IMR-90 (cell line): ENCODE data around the gene PNP. TPM values are rescaled to one million over a fixed set of nuclear protein-coding genes. Genes with fewer than 3 reads are reported as not detected.

ENCODE experiments used
- ATAC-seq: fragments of 200-7000 bp; cut with Tn5 transposase; 2 replicates; pipeline ENCODE4 v1.9.1; 2020; ENCODE audit warnings: low read depth, mild to moderate bottlenecking, moderate library complexity
- BruUV-seq: library from RNA; stranded (reverse); fragments of 400-500 nt; replicated peaks from 2 replicates; lab custom pipeline; 2021; lab: Mats Ljungman, UMichigan
- CTCF ChIA-PET: fragments of 300-600 bp; formaldehyde crosslinking; extraction: SDS; loops from one replicate; lab custom pipeline; 2021; ENCODE audit warnings: antibody characterized with exemption; lab: Yijun Ruan, JAX
- POLR2A ChIA-PET: fragments of 300-600 bp; sonication (Branson Sonifier 250); formaldehyde crosslinking; loops from one replicate; lab custom pipeline; 2022; ENCODE audit warnings: antibody characterized with exemption; ENCODE audit not compliant: unreplicated experiment; lab: Charles Lee
- DNase-seq: peaks from one replicate; pipeline ENCODE4 v3.0.0; 2013
- H2AFZ ChIP-seq: replicated peaks from 2 replicates; pipeline ENCODE3; 2013; ENCODE audit warnings: low read length, mild to moderate bottlenecking; ENCODE audit not compliant: poor library complexity
- H2AK5ac ChIP-seq: 2 replicates; pipeline ENCODE4 v1.6.1; 2013; ENCODE audit warnings: low read depth, low read length, inconsistent platforms
- H2AK9ac ChIP-seq: replicated peaks from 2 replicates; pipeline ENCODE3; 2013; ENCODE audit warnings: mild to moderate bottlenecking, low read depth, low read length, moderate library complexity; ENCODE audit not compliant: poor library complexity
- H2BK120ac ChIP-seq: 2 replicates; pipeline ENCODE4 v1.6.1; 2013; ENCODE audit warnings: low read depth, low read length, inconsistent platforms
- H2BK15ac ChIP-seq: 3 replicates; pipeline ENCODE4 v1.6.1; 2013; ENCODE audit warnings: low read depth, low read length, inconsistent platforms
- H2BK20ac ChIP-seq: 2 replicates; pipeline ENCODE4 v1.6.1; 2013; ENCODE audit warnings: low read depth, mild to moderate bottlenecking, inconsistent platforms, low read length, moderate library complexity
- H2BK5ac ChIP-seq: 2 replicates; pipeline ENCODE4 v1.6.1; 2013; ENCODE audit warnings: mild to moderate bottlenecking, low read depth, low read length, inconsistent platforms; ENCODE audit not compliant: poor library complexity, severe bottlenecking
- H3K14ac ChIP-seq: replicated peaks from 2 replicates; pipeline ENCODE4 v1.6.1; 2013; ENCODE audit warnings: low read depth, low read length, inconsistent platforms
- H3K18ac ChIP-seq: 2 replicates; pipeline ENCODE4 v1.6.1; 2013; ENCODE audit warnings: low read depth, low read length, control low read depth
- H3K23ac ChIP-seq: 2 replicates; pipeline ENCODE4 v1.6.1; 2013; ENCODE audit warnings: low read depth, low read length, inconsistent platforms
- H3K27ac ChIP-seq: 2 replicates; pipeline ENCODE4 v1.5.1; 2013; ENCODE audit warnings: mild to moderate bottlenecking, control low read depth, low read length; ENCODE audit not compliant: insufficient read depth
- H3K27me3 ChIP-seq: 2 replicates; pipeline ENCODE4 v1.6.1; 2013; ENCODE audit warnings: low read length; ENCODE audit not compliant: control insufficient read depth, insufficient read depth
- H3K36me3 ChIP-seq: 2 replicates; pipeline ENCODE4 v1.6.1; 2013; ENCODE audit warnings: low read length, mixed read lengths; ENCODE audit not compliant: control insufficient read depth, insufficient read depth
- H3K4ac ChIP-seq: 2 replicates; pipeline ENCODE4 v1.6.1; 2013; ENCODE audit warnings: low read depth, low read length, inconsistent platforms
- H3K4me1 ChIP-seq: 2 replicates; pipeline ENCODE4 v1.6.1; 2013; ENCODE audit warnings: low read length, mixed read lengths; ENCODE audit not compliant: control insufficient read depth, insufficient read depth
- H3K4me2 ChIP-seq: 2 replicates; pipeline ENCODE4 v1.6.1; 2013; ENCODE audit warnings: low read depth, mild to moderate bottlenecking, control low read depth, low read length, moderate library complexity
- H3K4me3 ChIP-seq: 2 replicates; pipeline ENCODE4 v1.5.1; 2013; ENCODE audit warnings: low read depth, mild to moderate bottlenecking, control low read depth, low read length, moderate library complexity; ENCODE audit not compliant: insufficient read depth
- H3K56ac ChIP-seq: 2 replicates; pipeline ENCODE4 v1.6.1; 2013; ENCODE audit warnings: low read length, inconsistent platforms; ENCODE audit not compliant: insufficient read depth; ENCODE audit errors: extremely low read depth
- H3K79me1 ChIP-seq, 2 experiments: 2 replicates each; pipeline ENCODE4 v1.6.1; 2013; ENCODE audit warnings: low read length in 2 of 2, inconsistent platforms in 1 of 2, low read depth in 1 of 2
- H3K9ac ChIP-seq: 2 replicates; pipeline ENCODE4 v1.6.1; 2013; ENCODE audit warnings: low read depth, low read length, control low read depth
- H3K9me1 ChIP-seq: 2 replicates; pipeline ENCODE4 v1.6.1; 2013; ENCODE audit warnings: low read length, inconsistent platforms; ENCODE audit not compliant: insufficient read depth
- H3K9me3 ChIP-seq: 2 replicates; pipeline ENCODE4 v1.6.1; 2013; ENCODE audit warnings: low read length; ENCODE audit not compliant: control insufficient read depth, insufficient read depth
- H4K20me1 ChIP-seq: 2 replicates; pipeline ENCODE4 v1.6.1; 2013; ENCODE audit warnings: low read length, inconsistent platforms; ENCODE audit not compliant: insufficient read depth
- H4K5ac ChIP-seq: 2 replicates; pipeline ENCODE4 v1.6.1; 2013; ENCODE audit warnings: mild to moderate bottlenecking, low read depth, low read length, control low read depth
- H4K8ac ChIP-seq, 2 experiments: 2 replicates each; pipeline ENCODE4 v1.6.1; 2013; ENCODE audit warnings: low read depth in 2 of 2, low read length in 2 of 2, control low read depth in 1 of 2, inconsistent platforms in 1 of 2
- H4K91ac ChIP-seq: 2 replicates; pipeline ENCODE4 v1.6.1; 2013; ENCODE audit warnings: low read depth, low read length, inconsistent platforms; ENCODE audit not compliant: insufficient read depth
- MAFK ChIP-seq: IDR thresholded peaks from 2 replicates; pipeline ENCODE4 v1.6.1; 2012; ENCODE audit warnings: low read depth, low read length, improper control_type of control experiment
- NFE2L2 ChIP-seq: fragments of 150-350 bp; IDR thresholded peaks from 2 replicates; pipeline ENCODE4 v1.6.1; 2016; ENCODE audit warnings: low read depth, mild to moderate bottlenecking, low read length
- POLR2A ChIP-seq: IDR thresholded peaks from 2 replicates; pipeline ENCODE4 v1.6.1; 2012; ENCODE audit warnings: mild to moderate bottlenecking, low read depth, low read length
- WGBS, 2 experiments: methylation state at CpG; one replicate each; pipeline versions ENCODE4 v1.1.5 to v1.1.7; 2013; ENCODE audit warnings: missing lambda C conversion rate in 2 of 2; ENCODE audit not compliant: insufficient read length in 1 of 2; ENCODE audit errors: extremely low coverage in 2 of 2; 5-methylcytosine and 5-hydroxymethylcytosine counted together
- dilution Hi-C: fragments of 300-500 bp; cut with HindIII; formaldehyde crosslinking; loops from one replicate; pipeline ENCODE4 v1.14.3; 2018; ENCODE audit warnings: low sequenced_read_pairs; ENCODE audit not compliant: unreplicated experiment
- in situ Hi-C: fragments of 300-500 bp; cut with MboI; formaldehyde crosslinking; loops from 3 replicates; pipeline ENCODE4 v1.14.3; 2019; ENCODE audit warnings: low sequenced_read_pairs, inconsistent platforms, mixed read lengths
- intact Hi-C: fragments of 100-400 bp; cut with micrococcal nuclease; formaldehyde crosslinking; loops from 2 replicates; pipeline ENCODE4 v1.10.0; 2022
- polyA plus RNA-seq, 3 experiments: library from polyadenylated mRNA; depleted of rRNA; stranded (reverse); fragments of >200 nt; gene quantifications; 2 replicates each; pipeline ENCODE4 v1.2.3, GENCODE V29; 2012; ENCODE audit warnings: low replicate concordance in 1 of 3
- total RNA-seq: library from RNA; depleted of rRNA; stranded (reverse); fragments of >200 nt; gene quantifications from 2 replicates; pipeline ENCODE4 v1.2.3, GENCODE V29; 2012

Gene PNP
- total and polyA plus RNA-seq, 2 of the 4 experiments (the other 2 are of a cell fraction), result 53.4 to 68.8 TPM

DNA sequence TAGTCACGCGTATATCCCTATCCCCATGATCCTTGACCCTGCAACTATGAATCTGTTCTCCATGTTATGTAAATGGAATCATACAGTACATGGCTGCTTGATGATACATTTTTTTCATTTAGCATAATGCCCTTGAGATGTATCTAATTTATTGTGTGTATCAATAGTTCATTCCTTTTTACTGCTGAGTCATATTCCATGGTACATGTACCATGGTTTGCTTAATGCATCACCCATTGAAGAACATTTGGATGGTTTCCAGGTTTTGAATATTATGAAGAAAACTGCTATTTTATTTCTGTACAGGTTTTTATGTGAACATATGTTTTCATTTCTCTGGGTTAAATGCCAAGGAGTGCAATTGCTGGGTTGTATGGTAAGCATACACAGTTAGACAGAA is 32.1 kb downstream of the PNP start:
- in situ Hi-C loops, result no loop called here
- dilution Hi-C loops, result no loop called here
- no peak overlapping the region for H3K56ac ChIP-seq
- no peak overlapping the region for H3K4me3 ChIP-seq
- H3K23ac ChIP-seq, result no peak overlapping the region
- H3K27ac ChIP-seq, result no peak overlapping the region
- H2BK120ac ChIP-seq, result no peak overlapping the region
- ATAC-seq (no peak), DNase-seq (peak; percentile 25)
- no peak overlapping the region for H4K91ac ChIP-seq
- no peak overlapping the region for H2AK5ac ChIP-seq
- H2BK5ac ChIP-seq, result no peak overlapping the region
- WGBS, 2 experiments, result no CpG with 5 or more reads among the region's 2 CpGs
- no peaks in the 10 kb centered on the region for H4K20me1 ChIP-seq
- H2BK20ac ChIP-seq, result no peak overlapping the region
- intact Hi-C loops, result no loop called here
- no peaks in the 10 kb centered on the region for H3K9me1 ChIP-seq
- no peaks in the 10 kb centered on the region for H3K79me1 ChIP-seq
- no peak overlapping the region for H2AFZ ChIP-seq
- BruUV-seq, result no TSS peak
- ChIA-PET POLR2A (no interaction called here), CTCF (no interaction called here)
- no peak overlapping the region for H3K18ac ChIP-seq
- H3K9ac ChIP-seq, result no peak overlapping the region
- H3K4ac ChIP-seq, result no peak overlapping the region
- no peaks in the 10 kb centered on the region for H3K36me3 ChIP-seq
- no peak overlapping the region for H4K8ac ChIP-seq
- H2BK15ac ChIP-seq, result no peak overlapping the region
- TF ChIP-seq POLR2A (no peak), MAFK (peak; percentile 19; the same call in 1 of the 2 replicates), NFE2L2 (peak; percentile 67)
- H3K4me2 ChIP-seq, result no peak overlapping the region
- no peak overlapping the region for H3K14ac ChIP-seq
- no peak overlapping the region for H2AK9ac ChIP-seq
- no peaks in the 10 kb centered on the region for H3K4me1 ChIP-seq
- H3K9me3 ChIP-seq, result no peaks in the 10 kb centered on the region
- H3K27me3 ChIP-seq, result no peaks in the 10 kb centered on the region
- no peak overlapping the region for H4K5ac ChIP-seq
